Activated CD4-positive, alpha-beta memory T cell treated with anti-CD3 and anti-CD28 coated beads for 36 hours (primary cell): Measurements from ENCODE around the gene CMTM4. TPM values are rescaled to one million over a fixed set of nuclear protein-coding genes. Genes with fewer than 3 reads are reported as not detected.
A peak's percentile ranks its signal among the peaks of the same experiment; 100 is the strongest.

ENCODE experiments used
- CTCF ChIA-PET: fragments of 350-600 bp; sonication (Branson Sonifier 250); formaldehyde crosslinking; loops from one replicate; lab custom pipeline; 2021; ENCODE audit warnings: antibody characterized with exemption, inconsistent platforms; lab: Charles Lee
- POLR2A ChIA-PET: fragments of 350-600 bp; sonication (Branson Sonifier 250); formaldehyde crosslinking; loops from one replicate; lab custom pipeline; 2021; ENCODE audit warnings: antibody characterized with exemption; lab: Charles Lee
- DNase-seq: peaks from one replicate; pipeline ENCODE4 v3.0.0-alpha.2; 2020
- H3K27ac Mint-ChIP-seq: one replicate; pipeline ENCODE4 v1.8.0; 2021; ENCODE audit warnings: mixed read lengths
- H3K27me3 Mint-ChIP-seq: one replicate; pipeline ENCODE4 v1.8.0; 2021; ENCODE audit warnings: mixed read lengths
- H3K36me3 Mint-ChIP-seq: one replicate; pipeline ENCODE4 v1.8.0; 2021; ENCODE audit warnings: mixed read lengths
- H3K4me1 Mint-ChIP-seq: one replicate; pipeline ENCODE4 v1.8.0; 2021; ENCODE audit warnings: low read depth, mixed read lengths
- H3K4me3 Mint-ChIP-seq: one replicate; pipeline ENCODE4 v1.8.0; 2021; ENCODE audit warnings: mild to moderate bottlenecking, mixed read lengths
- H3K9me3 Mint-ChIP-seq: one replicate; pipeline ENCODE4 v1.8.0; 2021; ENCODE audit warnings: mixed read lengths
- intact Hi-C: fragments of 100-400 bp; cut with micrococcal nuclease; formaldehyde crosslinking; loops from one replicate; pipeline ENCODE4 v1.15.1; 2023
- total RNA-seq, 2 experiments: library from RNA; stranded (reverse); gene quantifications; one replicate each; pipeline ENCODE4 v1.2.3, GENCODE V29; 2021

The CMTM4 gene
- total RNA-seq, 2 experiments from 2014 or later, result 2.8 to 4.1 TPM

DNA sequence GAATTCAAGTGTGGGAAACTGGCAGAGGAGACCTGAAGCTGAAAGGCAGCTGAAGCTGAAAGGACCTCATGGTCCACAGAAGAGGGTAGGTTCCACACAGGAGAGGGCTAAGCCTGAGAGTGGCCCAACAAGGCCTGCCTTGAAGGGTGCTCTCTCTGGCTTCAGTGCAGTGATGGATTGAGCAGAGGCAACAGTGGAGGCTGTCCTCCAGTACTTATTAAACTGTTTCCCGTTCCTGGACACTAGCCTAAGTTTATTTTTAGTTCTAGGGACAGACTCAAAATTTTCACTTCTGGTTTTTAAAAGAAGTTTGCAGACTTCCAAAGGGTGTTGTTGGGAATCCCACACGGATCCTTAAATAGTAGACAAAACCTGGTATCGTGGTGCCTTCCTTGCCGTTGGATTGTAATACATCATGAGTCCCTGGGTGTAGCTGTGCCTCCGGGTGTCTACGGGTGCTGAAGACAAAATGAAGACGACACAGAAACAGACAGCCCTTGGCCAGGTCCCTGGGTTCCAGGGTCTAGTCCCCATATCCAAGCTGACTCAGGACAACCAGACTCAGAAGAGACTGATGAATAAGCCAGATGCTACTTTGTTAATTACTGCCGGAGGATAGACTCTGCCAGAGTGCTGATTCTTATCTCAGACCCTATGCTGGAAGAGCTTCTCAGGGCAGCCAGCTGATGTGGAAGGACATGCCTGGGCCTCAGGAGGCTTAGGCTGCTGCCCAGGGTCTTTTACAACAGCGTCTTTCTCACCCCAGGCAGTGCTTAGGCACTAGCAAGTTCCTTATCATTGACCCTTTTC lies 7.1 kb upstream of the CMTM4 start:
- no peak for DNase-seq
- no peak overlapping the region for H3K27ac Mint-ChIP-seq
- POLR2A ChIA-PET, result no interaction called here
- H3K4me3 Mint-ChIP-seq, result no peak overlapping the region
- intact Hi-C loops, result no loop called here
- no peaks in the 10 kb centered on the region for H3K4me1 Mint-ChIP-seq
- CTCF ChIA-PET, result interaction anchor here (0.6 to 1.0 kb wide), 3 partner anchors 27 to 297 kb away, joined by 3 read pairs; no protein-coding TSS in a partner anchor
- H3K36me3 Mint-ChIP-seq, result no peaks in the 10 kb centered on the region
- no peaks in the 10 kb centered on the region for H3K9me3 Mint-ChIP-seq
- H3K27me3 Mint-ChIP-seq, result no peaks in the 10 kb centered on the region

- no peak for DNase-seq
- CTCF ChIA-PET, result interaction anchor here (0.7 kb wide), 1 partner anchor 51 kb away, joined by 5 read pairs; no protein-coding TSS in a partner anchor
- intact Hi-C loops, result no loop called here
- peaks cover 2% of the 10 kb centered on the region for H3K27me3 Mint-ChIP-seq
- H3K36me3 Mint-ChIP-seq, result no peaks in the 10 kb centered on the region
- H3K27ac Mint-ChIP-seq, result no peak overlapping the region
- H3K4me3 Mint-ChIP-seq, result no peak overlapping the region
- POLR2A ChIA-PET, result no interaction called here
- no peaks in the 10 kb centered on the region for H3K9me3 Mint-ChIP-seq
- no peaks in the 10 kb centered on the region for H3K4me1 Mint-ChIP-seq
These were observed 5.0 kb upstream of the CMTM4 start for GRCh38 chr16:66701516-66701915.

GRCh38 chr16:66701026-66701425 lies 4.5 kb upstream of the CMTM4 start:
- H3K27ac Mint-ChIP-seq, result no peak overlapping the region
- no peak overlapping the region for H3K4me3 Mint-ChIP-seq
- DNase-seq, result no peak
- H3K36me3 Mint-ChIP-seq, result no peaks in the 10 kb centered on the region
- ChIA-PET CTCF (interaction anchor here (0.7 to 1.3 kb wide), 2 partner anchors 50 to 51 kb away, joined by 3 to 5 read pairs; no protein-coding TSS in a partner anchor), POLR2A (no interaction called here)
- H3K4me1 Mint-ChIP-seq, result no peaks in the 10 kb centered on the region
- H3K9me3 Mint-ChIP-seq, result no peaks in the 10 kb centered on the region
- peaks cover 2% of the 10 kb centered on the region for H3K27me3 Mint-ChIP-seq
- intact Hi-C loops, result no loop called here

DNA sequence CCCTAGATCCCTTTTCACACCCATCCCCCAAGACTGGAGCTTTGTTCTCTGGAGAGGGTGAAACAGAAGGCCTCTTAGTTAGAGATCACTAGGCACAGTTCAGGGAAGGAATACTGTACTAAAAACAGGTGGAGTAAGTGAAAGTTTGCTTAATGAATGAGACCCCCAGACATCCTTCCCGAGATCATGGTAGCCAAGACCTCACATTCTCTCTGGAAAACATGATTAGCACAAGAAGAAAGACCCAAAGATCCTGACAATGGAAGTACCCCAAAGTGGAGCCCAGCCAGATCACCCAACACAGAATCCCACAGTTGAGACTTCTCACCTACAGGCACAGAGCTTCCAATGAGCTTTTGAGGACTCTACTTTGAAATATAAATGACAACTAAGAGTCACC lies 3.4 kb upstream of the CMTM4 start:
- H3K4me3 Mint-ChIP-seq, result no peak overlapping the region
- H3K4me1 Mint-ChIP-seq, result no peaks in the 10 kb centered on the region
- H3K36me3 Mint-ChIP-seq, result no peaks in the 10 kb centered on the region
- CTCF ChIA-PET, result interaction anchor here (1.3 kb wide), 1 partner anchor 49 kb away, joined by 3 read pairs; no protein-coding TSS in a partner anchor
- DNase-seq, result no peak
- POLR2A ChIA-PET, result no interaction called here
- no peak overlapping the region for H3K27ac Mint-ChIP-seq
- intact Hi-C loops, result loop anchor here (5.0 kb wide), 2 partner anchors 52 to 93 kb away; partner anchors contain the start of gene DYNC1LI2
- H3K9me3 Mint-ChIP-seq, result no peaks in the 10 kb centered on the region
- H3K27me3 Mint-ChIP-seq, result peaks cover 4% of the 10 kb centered on the region

GRCh38 chr16:66698046-66698445 lies 1.5 kb upstream of the CMTM4 start:
- Mint-ChIP-seq H3K4me1 (no peaks in the 10 kb centered on the region), H3K27me3 (peaks cover 4% of the 10 kb centered on the region), H3K4me3 (no peak overlapping the region), H3K27ac (no peak overlapping the region), H3K36me3 (no peaks in the 10 kb centered on the region), H3K9me3 (no peaks in the 10 kb centered on the region)
- DNase-seq, result no peak
- intact Hi-C loops, result loop anchor here (5.0 kb wide), 2 partner anchors 54 to 91 kb away; partner anchors contain the start of gene DYNC1LI2
- CTCF ChIA-PET, result interaction anchor here (1.1 to 3.4 kb wide), 7 partner anchors 30 to 170 kb away, joined by 3 to 18 read pairs (median 5); partner anchors contain the start of gene NAE1
- POLR2A ChIA-PET, result interaction anchor here (0.6 kb wide), 1 partner anchor 139 kb away, joined by 4 read pairs; no protein-coding TSS in a partner anchor

DNA sequence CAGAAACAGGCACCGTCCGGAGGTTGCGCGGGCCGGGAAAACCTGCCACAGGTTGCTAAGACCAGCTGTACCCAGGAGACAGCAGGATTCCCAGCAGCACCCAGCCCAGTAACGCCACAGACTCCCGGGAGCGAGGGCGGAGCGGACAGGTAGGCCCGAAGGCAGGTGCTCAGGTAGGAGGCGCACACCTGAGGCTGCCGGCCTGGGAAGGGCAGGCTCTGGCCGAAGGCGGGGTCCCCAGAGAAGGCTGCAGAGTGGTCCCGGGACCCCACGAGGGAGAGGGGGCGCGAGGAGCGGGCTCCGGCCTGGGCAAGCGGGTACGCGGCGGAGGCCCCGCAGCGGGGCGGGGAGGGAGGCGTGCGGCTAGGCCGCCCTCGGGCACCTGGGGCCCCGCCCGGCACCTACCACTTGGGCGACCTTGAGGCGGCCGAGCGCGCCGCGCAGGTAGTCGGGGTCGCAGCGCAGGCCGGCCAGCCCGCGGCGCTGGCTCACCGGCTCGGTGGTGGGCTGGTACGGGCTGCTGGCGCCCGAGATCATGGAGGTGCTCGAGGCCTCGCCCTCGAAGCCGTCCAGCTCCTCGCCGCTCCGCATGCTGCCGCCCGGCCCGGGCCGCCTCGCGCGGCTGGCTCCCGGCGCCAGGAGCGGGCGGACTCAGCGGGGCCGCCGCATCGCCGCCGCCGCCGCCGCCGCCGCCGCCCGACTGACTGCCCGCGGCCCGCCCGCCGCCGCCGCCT lies 441 bp downstream of the CMTM4 start:
- intact Hi-C loops, result loop anchor here (5.0 kb wide), 2 partner anchors 56 to 89 kb away; partner anchors contain the start of gene DYNC1LI2
- H3K27me3 Mint-ChIP-seq, result peaks cover 4% of the 10 kb centered on the region
- peaks cover 3% of the 10 kb centered on the region for H3K4me1 Mint-ChIP-seq
- ChIA-PET CTCF (interaction anchor here (0.6 to 3.4 kb wide), 9 partner anchors 9 to 355 kb away, joined by 3 to 18 read pairs (median 5); partner anchors contain the start of gene NAE1), POLR2A (interaction anchor here (1.0 kb wide), 1 partner anchor 88 kb away, joined by 3 read pairs; no protein-coding TSS in a partner anchor)
- peak; percentile 25 for DNase-seq
- H3K36me3 Mint-ChIP-seq, result no peaks in the 10 kb centered on the region
- H3K27ac Mint-ChIP-seq, result no peak overlapping the region
- H3K4me3 Mint-ChIP-seq, result peak overlapping the region; percentile 72
- no peaks in the 10 kb centered on the region for H3K9me3 Mint-ChIP-seq

GRCh38 chr16:66695471-66695934 lies 1.0 kb downstream of the CMTM4 start:
- intact Hi-C loops, result loop anchor here (5.0 kb wide), 2 partner anchors 57 to 88 kb away; partner anchors contain the start of gene DYNC1LI2
- Mint-ChIP-seq H3K4me1 (peaks cover 6% of the 10 kb centered on the region), H3K4me3 (peak overlapping the region; percentile 72)

GRCh38 chr16:66693149-66693548 lies 3.4 kb downstream of the CMTM4 start:
- POLR2A ChIA-PET, result no interaction called here
- H3K27ac Mint-ChIP-seq, result no peak overlapping the region

More at GRCh38 chr16:66695471-66695934, 1.0 kb downstream of the CMTM4 start:
- Mint-ChIP-seq H3K27ac (no peak overlapping the region), H3K9me3 (no peaks in the 10 kb centered on the region), H3K36me3 (no peaks in the 10 kb centered on the region), H3K27me3 (peaks cover 4% of the 10 kb centered on the region)
- POLR2A ChIA-PET, result interaction anchor here (1.0 kb wide), 1 partner anchor 87 kb away, joined by 3 read pairs; no protein-coding TSS in a partner anchor
- DNase-seq, result no peak
- CTCF ChIA-PET, result interaction anchor here (0.6 to 3.4 kb wide), 5 partner anchors 8 to 354 kb away, joined by 3 to 18 read pairs (median 5); partner anchors contain the start of gene NAE1

GRCh38 chr16:66692341-66692740 lies 4.2 kb downstream of the CMTM4 start:
- H3K4me1 Mint-ChIP-seq, result peaks cover 6% of the 10 kb centered on the region
- ChIA-PET POLR2A (no interaction called here), CTCF (interaction anchor here (0.6 kb wide), 1 partner anchor 41 kb away, joined by 3 read pairs; no protein-coding TSS in a partner anchor)
- H3K27me3 Mint-ChIP-seq, result peaks cover 3% of the 10 kb centered on the region
- no peak for DNase-seq
- H3K27ac Mint-ChIP-seq, result no peak overlapping the region
- no peaks in the 10 kb centered on the region for H3K9me3 Mint-ChIP-seq
- H3K36me3 Mint-ChIP-seq, result no peaks in the 10 kb centered on the region
- no peak overlapping the region for H3K4me3 Mint-ChIP-seq
- intact Hi-C loops, result no loop called here

More at GRCh38 chr16:66693149-66693548, 3.4 kb downstream of the CMTM4 start:
- Mint-ChIP-seq H3K9me3 (no peaks in the 10 kb centered on the region), H3K4me3 (no peak overlapping the region), H3K27me3 (peaks cover 4% of the 10 kb centered on the region), H3K4me1 (peaks cover 6% of the 10 kb centered on the region), H3K36me3 (no peaks in the 10 kb centered on the region)
- CTCF ChIA-PET, result no interaction called here
- intact Hi-C loops, result no loop called here
- no peak for DNase-seq

DNA sequence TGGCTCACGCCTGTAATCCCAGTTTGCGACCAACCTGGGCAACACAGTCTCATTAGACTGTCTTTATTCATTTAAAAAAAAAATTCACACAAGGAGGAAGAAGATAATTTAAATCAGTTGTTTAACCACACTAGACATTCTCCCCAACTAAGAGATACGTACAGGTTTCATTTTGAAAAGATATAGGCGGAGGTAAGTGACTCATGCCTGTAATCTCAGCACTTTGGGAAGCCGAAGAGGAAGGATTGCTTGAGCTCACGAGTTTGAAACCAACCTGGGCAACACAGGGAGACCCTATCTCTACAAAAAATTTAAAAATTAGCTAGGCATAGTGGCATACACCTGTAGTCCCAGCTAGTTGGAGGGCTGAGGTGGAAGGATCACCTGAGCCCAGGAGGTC lies 5.3 kb downstream of the CMTM4 start:
- no peaks in the 10 kb centered on the region for H3K36me3 Mint-ChIP-seq
- intact Hi-C loops, result no loop called here
- H3K27me3 Mint-ChIP-seq, result peaks cover 1% of the 10 kb centered on the region
- DNase-seq, result no peak
- CTCF ChIA-PET, result interaction anchor here (1.4 kb wide), 1 partner anchor 116 kb away, joined by 3 read pairs; no protein-coding TSS in a partner anchor
- H3K27ac Mint-ChIP-seq, result no peak overlapping the region
- no peak overlapping the region for H3K4me3 Mint-ChIP-seq
- H3K9me3 Mint-ChIP-seq, result no peaks in the 10 kb centered on the region
- POLR2A ChIA-PET, result interaction anchor here (0.6 kb wide), 1 partner anchor 22 kb away, joined by 4 read pairs; no protein-coding TSS in a partner anchor
- peaks cover 6% of the 10 kb centered on the region for H3K4me1 Mint-ChIP-seq

- ChIA-PET POLR2A (no interaction called here), CTCF (interaction anchor here (0.7 to 1.5 kb wide), 3 partner anchors 39 to 115 kb away, joined by 3 to 4 read pairs (median 3); no protein-coding TSS in a partner anchor)
- no peaks in the 10 kb centered on the region for H3K36me3 Mint-ChIP-seq
- intact Hi-C loops, result no loop called here
- H3K9me3 Mint-ChIP-seq, result no peaks in the 10 kb centered on the region
- DNase-seq, result no peak
- peaks cover 6% of the 10 kb centered on the region for H3K4me1 Mint-ChIP-seq
- H3K4me3 Mint-ChIP-seq, result no peak overlapping the region
- H3K27me3 Mint-ChIP-seq, result no peaks in the 10 kb centered on the region
- no peak overlapping the region for H3K27ac Mint-ChIP-seq
These were observed 6.3 kb downstream of the CMTM4 start for GRCh38 chr16:66690106-66690847.
